GM18517 (cell line): ENCODE measurements around the gene GARNL3.

Experiments used
- ATAC-seq: cut with Tn5 transposase; IDR thresholded peaks from one replicate; pipeline ENCODE4 v1.9.1; 2021; ENCODE audit warnings: mild to moderate bottlenecking, moderate library complexity; ENCODE audit not compliant: unreplicated experiment

GARNL3 gene

DNA sequence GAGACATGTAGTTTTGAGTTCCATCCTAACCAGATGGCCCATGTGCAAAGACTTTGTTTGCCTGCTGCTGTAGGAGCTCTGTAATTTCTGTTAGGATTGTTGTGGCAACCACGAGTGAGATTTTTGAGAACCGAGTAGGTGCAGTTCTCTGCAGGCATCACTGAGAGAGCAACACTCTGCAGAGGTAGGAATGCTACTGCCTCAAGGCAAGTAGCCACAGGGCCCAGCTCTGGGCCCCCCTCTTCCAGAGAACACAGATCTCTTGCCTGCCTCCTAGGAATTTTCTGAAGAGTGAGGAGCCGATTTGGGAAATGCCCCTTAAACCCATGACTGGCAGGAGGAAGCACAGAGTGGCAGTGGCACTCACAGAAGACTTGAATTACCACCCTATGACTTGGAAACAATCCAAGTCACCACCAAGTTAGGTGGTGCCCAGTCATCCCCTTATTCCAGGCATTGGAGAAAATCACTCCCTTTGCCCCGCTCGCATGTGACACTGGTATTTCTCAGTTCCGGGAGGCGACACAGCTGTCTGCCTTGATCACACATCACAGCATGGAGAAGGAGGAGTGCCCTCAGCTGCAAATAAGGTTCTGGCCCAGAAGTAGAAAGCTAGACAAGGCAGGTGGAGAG is 79.9 kb downstream of the GARNL3 start:
- ATAC-seq = no peak

DNA sequence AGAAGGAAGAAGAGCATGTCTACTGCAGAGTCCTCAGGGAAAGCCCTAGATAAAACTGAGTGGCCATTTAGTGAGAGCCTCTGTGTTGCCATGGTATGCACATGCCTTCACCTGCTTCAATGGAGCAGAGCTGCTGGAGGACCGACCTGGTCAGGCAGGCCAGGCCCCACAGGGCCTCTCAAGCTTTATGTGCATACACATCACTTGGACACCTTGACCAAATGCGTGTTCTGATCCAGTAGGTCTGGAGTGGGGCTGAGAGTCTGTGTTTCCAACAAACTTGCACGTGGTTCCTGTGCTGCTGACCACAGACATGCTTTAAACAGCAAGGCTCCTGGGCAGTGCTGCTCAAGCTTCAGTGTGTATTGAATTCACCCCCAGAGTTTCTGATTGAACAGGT is 81.0 kb downstream of the GARNL3 start:
- ATAC-seq = no peak

DNA sequence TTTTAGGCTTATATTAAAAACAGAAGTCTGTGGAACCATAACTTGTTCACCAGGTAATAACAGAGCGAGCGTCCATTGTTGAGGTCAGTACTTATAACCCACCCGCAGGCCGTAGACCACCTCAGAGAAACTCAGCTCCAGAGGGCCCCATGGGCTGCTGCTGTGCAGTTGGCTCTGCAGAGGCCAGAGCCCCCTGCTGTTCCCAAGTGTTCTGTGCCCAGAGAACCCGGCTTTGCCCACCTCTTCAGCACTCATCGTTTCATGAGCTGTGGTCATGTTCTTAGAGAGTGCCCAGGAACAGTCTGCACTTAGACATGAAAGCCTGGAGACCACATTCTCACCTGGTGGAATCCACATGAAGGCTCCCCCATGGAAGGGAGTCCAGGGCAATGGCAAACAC is 82.0 kb downstream of the GARNL3 start:
- no peak for ATAC-seq

DNA sequence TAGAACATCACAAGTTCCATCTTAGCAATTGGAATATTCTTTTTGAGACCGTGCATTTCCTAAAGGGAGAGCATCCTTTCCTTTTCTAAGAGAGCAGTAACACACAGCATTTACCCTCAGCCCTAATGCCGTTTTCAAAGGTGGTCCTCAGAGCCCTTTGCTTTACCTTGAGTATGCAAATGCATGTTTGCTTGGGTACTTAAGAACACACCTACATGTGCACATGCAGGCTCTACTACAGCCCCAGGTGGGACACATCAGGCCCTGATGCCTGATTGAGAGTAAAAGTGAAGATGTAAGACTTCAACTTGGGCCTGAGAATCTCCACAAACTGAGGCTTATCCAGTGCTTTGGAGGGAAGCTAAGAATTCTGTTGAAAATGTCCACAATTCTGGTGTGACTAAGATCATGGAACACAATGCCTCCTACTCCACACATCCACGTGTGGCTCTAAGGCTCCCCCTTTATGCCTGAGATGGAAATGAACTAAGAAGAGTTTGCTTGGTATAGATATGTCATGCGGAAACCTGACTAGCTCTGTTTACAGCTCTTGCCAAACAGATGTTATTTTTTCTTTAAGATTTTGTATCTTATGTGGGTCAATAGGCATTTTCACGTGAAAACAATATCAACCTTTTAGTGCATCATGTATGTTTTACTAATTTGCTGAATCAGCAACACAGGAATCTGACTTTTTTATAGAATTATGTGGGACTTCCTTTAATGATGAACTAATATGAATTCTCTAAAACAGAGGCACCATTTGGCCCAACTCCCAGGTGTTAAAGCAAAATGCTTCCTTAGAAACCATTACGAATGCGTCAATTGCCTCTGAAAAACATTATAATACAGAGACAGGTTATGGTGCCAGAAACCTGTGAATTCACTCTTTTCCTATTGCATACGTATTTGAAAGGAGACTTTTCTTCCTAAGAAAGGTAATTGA is 83.5 kb downstream of the GARNL3 start:
- ATAC-seq = no peak

DNA sequence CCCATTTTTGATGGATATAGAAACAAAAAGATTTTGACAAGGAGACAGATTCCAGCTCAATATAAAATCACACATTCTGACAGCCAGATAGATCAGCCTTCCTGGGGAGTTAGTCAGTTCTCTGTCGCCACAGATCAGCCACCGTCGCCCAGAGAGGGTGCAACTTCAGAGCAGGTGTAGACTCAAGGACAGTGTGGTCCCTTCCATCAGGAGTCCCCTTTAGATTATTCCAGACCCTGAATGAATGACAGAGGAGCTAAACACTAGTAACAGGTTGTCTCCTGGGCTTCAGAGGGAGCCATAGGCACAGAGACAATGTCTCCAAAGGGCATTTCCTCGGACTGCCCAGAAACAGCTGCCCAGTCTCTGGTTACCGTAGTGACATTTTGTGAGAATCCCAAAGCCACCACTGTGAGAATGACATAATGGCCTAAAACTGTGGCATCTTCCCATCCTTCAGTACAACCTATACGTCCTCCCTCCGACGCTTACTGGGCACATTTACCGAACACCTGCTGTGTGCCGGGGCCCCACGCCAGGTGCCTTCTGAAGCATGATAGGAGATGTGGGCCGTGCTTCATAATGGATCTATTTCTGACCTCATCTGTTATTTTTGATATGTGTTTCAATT is 85.0 kb downstream of the GARNL3 start:
- ATAC-seq = no peak

DNA sequence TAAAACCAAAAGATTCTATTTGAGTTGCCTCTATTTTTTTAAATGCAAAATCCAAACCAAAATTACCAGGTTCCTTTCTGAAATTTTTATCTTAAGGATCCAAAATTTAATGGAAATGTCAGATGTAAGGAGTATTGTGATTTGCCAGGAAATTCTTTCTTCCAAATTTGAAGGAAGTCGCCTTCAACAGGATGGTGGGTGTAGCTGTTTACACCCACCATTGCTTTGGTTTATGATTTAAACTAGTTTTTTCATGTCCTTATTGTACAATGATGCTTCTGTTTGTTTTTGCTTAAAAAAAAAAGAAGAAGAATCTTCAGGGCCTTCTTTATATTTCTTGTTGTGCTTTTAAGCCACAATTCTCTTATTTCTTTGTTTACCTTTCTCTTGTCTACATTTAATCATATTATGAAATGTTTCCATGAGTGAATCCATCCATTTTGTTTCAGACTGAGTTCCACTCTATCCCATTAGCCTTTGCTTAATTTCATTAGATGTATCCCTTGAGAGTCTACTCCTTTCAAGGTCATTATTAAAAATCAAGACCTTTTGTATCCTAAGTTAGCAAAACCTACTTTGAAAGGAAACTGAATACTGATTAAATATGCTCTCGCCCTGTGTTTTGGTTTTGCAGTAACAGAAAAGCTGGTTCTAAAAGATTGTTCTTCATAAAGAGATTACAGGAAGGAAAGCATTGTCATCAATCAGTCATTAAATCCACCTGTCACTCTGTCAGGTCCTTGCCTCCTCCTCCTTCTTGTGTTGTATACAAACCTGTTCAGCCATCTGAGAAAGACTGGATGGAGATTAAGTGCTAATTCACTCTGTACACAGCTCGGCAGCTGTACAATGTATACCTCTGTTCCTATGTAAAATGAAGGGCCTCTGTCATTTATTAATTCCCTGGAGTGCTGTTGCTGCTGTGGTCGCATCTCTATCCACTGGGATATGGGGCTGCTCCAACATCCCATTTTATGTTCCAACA is 86.9 kb downstream of the GARNL3 start:
- no peak for ATAC-seq

DNA sequence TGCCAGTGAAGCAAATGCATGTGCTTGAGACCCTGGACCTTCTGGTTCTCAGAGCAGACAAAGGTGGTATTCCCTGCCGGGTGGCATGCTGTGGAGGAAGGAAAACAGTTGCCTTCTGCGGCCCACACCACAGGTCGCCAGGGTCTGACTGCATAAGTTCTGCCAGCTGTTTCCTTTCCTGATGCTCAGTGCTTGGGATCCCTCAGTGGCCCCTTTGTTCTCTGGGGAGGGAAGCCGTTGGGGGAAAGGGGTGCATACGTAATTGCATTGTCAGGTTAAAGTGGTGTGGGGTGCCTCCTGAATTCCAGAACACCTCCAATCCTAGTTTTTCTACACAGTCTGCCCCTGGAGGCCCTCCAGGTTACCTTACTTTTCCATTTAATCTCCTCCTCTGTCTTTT is 89.3 kb downstream of the GARNL3 start:
- no peak for ATAC-seq

DNA sequence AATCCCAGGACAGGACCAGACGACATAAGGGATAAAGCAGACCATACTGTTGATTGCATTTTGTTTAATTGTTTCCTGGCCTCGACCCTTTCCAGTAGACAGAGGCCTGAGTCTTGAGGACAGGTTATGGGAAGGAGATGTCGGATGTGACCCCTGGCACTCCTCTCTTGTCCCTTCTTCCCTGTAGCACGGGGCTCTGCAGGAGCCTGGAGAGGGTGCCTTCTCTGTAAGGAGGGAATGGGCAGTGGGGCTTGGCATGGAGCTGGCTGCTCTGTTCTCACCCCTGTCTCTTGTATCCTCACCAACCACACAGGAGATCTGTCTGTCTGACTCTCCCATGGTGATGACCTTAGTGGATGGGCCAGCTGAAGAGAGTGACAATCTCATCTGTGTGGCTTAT is 92.3 kb downstream of the GARNL3 start:
- no peak for ATAC-seq

DNA sequence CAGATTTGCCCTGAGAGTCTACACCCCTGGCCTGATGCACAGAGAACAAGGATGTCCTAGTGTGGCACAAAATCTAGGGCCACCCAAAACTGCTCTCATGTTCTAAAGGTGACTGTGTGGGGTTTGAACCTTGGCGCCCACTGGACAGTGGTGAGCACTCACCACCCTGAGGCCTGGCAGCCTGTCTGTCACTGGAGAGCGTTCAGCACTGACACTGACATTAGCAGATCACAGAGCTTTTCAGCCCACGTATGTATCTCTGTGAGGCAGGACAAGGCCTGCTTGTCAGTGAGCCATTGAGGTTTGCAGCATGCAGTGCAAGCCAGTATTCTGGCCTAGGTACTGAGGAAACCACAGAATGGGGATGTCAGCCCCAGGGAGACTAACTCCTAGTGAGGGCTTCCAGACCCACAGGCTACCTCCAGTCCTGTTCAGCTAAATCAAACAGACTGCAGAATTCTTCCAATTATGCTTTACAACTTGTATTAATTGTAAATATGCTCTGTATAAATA is 93.5 kb downstream of the GARNL3 start:
- no peak for ATAC-seq

DNA sequence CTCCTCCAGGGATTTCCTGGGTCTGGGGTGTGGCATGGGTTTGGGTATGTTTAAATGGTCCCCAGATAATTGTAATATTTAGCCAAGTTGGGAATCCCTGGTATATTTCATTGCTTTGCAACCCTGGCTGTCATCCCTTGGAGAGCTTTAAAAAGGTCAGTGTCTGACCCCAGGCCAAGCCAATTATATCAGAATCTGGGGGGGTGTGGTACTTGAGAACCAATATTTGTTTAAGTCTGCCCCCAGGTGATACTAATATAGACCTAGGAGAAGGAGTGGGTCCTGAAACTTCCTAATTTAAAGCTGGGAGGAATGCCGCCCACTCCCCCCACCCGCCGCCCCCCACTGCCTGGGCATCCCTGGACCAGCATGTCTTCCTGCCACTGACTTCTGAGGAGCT is 94.2 kb downstream of the GARNL3 start:
- ATAC-seq = no peak

DNA sequence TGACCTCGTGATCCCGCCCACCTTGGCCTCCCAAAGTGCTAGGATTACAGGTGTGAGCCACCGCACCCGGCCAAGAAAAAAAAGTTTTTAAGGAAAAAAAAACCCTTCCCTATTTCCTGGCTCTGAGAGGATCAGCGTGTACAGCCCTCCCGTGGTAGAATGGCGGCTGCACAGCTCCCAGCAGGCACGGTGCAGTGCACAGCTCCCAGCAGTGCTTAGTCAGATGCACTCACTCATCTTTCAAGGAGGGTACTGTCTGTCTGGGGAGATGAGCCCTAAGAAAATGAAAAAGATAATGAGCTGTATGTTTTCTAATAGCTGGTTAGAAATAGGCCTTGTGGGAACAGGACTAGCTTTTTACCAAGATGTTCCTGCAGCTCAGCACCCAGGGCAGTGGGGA is 95.7 kb downstream of the GARNL3 start:
- ATAC-seq = no peak

DNA sequence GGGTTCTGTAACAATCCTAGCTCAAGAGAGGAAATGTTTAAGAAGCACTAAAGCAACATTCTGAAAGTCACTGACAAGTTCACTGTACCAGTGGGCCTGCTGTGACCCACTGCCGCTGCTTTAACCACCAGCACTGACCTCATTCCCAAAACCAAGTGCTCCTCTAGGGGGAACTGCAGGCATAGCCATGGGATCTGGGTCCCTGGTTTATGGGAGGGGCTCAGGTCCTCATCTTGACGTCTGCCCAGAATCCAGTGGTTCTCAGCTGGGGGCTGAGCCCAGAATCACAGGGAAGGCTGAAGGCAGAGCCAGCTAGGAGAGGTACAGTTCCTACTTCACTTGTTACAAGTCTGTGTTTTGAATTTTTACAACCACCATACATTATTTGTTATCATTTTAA is 96.3 kb downstream of the GARNL3 start:
- no peak for ATAC-seq

DNA sequence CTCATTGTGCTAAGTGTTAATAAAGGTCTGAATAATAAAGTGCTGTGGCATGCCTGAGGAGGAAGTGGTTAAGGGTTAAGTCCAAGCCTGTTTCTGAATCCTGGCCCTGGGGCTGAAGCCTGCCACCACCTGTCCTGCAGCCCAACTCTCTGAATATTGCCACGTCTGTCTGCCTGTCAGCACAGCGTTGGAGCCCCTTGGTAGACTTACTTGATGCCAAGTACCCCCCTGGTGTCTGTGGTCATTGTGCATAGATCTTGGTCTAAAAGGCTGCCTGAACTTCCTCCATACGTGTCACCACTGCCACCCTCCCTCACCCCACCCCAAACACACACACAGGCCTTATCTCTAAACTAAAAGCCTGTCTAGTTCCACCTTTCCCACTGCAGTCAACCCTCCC is 97.0 kb downstream of the GARNL3 start:
- no peak for ATAC-seq

DNA sequence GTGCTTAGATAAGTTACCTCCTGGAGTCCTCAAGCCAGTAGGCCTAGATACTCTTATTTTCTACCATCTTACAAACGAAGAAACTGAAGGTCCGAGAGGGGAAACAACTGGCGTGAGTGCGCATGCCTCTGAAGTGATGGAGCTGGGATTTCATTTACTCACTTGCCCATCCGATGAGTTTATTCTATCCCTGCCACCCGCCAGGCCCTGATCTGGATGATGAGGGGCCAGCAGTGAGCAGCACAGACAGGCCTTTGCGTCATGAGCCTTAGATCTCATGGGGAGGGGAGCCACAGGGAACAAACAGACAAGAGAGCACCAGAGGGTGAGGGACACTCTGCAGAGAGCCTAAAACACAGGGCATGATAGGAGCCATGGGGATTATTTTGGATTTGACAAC is 98.3 kb downstream of the GARNL3 start:
- ATAC-seq = no peak

DNA sequence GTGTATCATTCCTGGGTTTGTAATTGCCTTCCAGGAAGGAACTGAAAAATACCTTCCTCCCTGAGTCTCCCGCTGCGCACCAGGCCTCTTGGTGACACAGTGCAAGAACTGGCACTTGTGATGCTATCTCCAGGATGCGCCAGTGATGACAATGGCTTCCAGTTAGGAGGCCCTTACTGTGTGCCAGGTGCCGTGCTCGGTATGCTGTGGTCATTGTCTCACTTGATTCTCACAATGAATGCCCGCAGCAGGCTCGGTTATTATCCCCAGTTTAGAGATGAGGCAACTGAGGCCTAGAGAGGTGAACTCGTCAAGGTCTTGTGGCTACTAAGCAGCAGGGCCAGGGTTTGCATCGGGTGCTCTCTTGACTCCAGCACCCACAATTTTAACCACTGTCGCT is 100.9 kb downstream of the GARNL3 start:
- no peak for ATAC-seq

DNA sequence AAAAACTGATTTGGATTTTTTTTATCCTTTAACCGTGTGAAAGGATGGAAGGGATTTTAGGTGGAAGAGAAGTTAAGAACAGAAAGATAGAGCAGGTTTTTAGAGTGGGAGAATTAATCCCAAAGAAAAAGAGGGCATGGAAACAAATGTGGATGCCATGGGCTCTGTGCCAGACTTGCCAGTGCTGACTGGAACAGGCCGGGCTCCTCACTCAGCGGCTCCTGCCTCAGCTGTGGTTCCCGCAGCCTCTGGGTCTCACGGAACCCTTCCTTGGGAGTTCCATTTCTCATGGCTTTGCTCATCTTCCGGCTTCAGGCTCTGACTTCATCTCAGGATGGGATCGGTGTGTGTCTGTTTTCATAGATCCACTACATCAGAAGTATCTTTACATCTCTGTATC is 102.0 kb downstream of the GARNL3 start:
- no peak for ATAC-seq

DNA sequence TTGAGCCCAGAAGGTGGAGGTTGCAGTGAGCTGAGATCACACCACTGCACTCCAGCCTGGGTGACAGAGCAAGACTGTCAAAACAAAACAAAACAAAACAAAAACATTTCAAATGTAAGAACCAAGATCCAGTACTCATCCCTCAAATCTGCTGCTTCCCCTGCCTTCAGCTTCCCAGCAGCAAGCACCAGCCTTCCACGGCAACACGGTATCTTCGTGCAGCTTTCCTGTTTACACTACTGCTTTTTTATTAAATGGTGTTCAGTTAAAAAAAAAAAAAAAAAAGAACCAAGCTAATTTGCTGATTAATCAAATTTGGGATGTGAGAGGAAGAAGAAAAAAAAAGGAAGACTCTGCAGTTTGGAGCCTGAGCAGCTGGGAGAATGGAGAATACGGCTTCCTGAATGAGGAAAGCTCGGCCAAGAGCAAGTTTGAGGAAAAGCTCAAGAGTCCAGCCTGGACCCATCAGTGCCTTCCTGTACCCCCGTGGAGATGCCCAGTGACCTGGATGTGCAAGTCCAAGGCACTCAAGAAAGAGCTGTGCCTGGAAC is 104.4 kb downstream of the GARNL3 start:
- ATAC-seq = no peak

DNA sequence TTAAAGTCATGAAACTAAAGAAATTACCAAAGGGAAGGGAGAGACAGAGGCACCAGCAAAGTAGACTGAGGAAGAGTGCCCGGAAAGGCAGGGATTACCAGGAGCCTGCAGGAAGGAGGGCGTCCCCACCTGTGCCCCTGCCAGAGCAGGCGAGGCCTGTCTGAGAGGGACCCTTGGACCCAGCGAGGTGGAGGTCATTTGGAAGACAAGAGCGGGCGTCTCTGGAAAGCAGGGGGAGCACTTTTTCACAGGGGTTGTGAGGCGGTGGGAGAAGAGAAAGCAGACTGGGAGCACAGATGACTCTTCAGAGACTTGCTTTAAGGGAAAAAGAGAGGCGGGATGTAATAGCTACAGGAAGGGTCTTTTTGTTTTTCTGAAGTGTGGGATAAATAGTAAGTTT is 104.9 kb downstream of the GARNL3 start:
- no peak for ATAC-seq

DNA sequence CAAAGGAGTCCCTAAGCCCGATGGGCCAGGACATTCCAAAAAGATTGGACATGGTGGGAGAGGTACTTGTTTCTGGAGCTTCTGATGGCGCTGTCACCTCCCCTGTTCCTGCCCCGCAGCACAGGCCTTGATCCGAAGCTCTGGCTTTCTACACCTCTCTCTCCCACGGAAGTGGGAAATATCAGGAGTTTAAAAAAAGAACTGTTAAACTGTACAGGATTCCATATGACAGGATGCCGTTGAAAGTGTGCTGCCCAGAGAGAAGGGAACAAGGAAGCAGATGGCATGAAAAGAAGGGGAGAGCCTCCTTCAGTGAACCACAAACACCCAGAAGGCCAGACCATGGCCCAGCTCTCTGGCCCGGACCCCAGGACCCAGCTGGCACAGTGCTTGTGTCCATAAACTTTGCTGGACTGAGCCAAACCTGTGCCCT is 105.6 kb downstream of the GARNL3 start:
- no peak for ATAC-seq
